Naive B cell (primary cell): ENCODE data around the gene FAM169A. TPM values are rescaled to one million over a fixed set of nuclear protein-coding genes. Genes with fewer than 3 reads are reported as not detected.
"Not testable (repeated sequence)": the region's sequence is repeated elsewhere in the genome, so short reads cannot be mapped to it uniquely, and the experiment has no call there.

Source experiments
- ATAC-seq, 2 donors: fragments of 150-1000 bp; cut with Tn5 transposase; 2 replicates each; pipeline ENCODE4 v1.10.0; 2021; ENCODE audit warnings: low read depth in 2 of 2, mild to moderate bottlenecking in 2 of 2, moderate library complexity in 2 of 2
- DNase-seq: peaks from one replicate; pipeline ENCODE4 v3.0.0; 2022
- H3K27ac Mint-ChIP-seq, 6 donors: one replicate each; pipeline ENCODE4 v1.8.0; 2020 to 2022; ENCODE audit warnings: mild to moderate bottlenecking in 6 of 6, mixed read lengths in 6 of 6, moderate library complexity in 5 of 6, inconsistent platforms in 2 of 6
- H3K27me3 Mint-ChIP-seq, 3 donors: one replicate each; pipeline ENCODE4 v1.8.0; 2021 to 2022; ENCODE audit warnings: mixed read lengths in 3 of 3, mild to moderate bottlenecking in 1 of 3
- H3K36me3 Mint-ChIP-seq, 2 donors: one replicate each; pipeline ENCODE4 v1.8.0; 2020 to 2022; ENCODE audit warnings: mixed read lengths in 2 of 2, inconsistent platforms in 1 of 2, mild to moderate bottlenecking in 1 of 2
- H3K4me1 Mint-ChIP-seq, 3 donors: one replicate each; pipeline ENCODE4 v1.8.0; 2020 to 2022; ENCODE audit warnings: mixed read lengths in 3 of 3, inconsistent platforms in 1 of 3, mild to moderate bottlenecking in 1 of 3, moderate library complexity in 1 of 3
- H3K4me3 Mint-ChIP-seq, 8 donors: one replicate each; pipeline ENCODE4 v1.8.0; 2020 to 2022; ENCODE audit warnings: mild to moderate bottlenecking in 8 of 8, mixed read lengths in 8 of 8, moderate library complexity in 8 of 8, inconsistent platforms in 2 of 8
- H3K9me3 Mint-ChIP-seq, 7 donors: one replicate each; pipeline ENCODE4 v1.8.0; 2020 to 2022; ENCODE audit warnings: mixed read lengths in 7 of 7, mild to moderate bottlenecking in 5 of 7, inconsistent platforms in 2 of 7, moderate library complexity in 1 of 7
- polyA plus RNA-seq, 6 donors: library from polyadenylated mRNA; unstranded; fragments of 300-500 nt; fragmentation: Illumina TruSeq; gene quantifications; one replicate each; pipeline ENCODE4 v1.2.3, GENCODE V29; 2021; ENCODE audit warnings: low read depth in 6 of 6

Gene FAM169A
- 1 to 10 TPM; 3.0 to 9.2 (median 7.5) TPM for polyA plus RNA-seq

DNA sequence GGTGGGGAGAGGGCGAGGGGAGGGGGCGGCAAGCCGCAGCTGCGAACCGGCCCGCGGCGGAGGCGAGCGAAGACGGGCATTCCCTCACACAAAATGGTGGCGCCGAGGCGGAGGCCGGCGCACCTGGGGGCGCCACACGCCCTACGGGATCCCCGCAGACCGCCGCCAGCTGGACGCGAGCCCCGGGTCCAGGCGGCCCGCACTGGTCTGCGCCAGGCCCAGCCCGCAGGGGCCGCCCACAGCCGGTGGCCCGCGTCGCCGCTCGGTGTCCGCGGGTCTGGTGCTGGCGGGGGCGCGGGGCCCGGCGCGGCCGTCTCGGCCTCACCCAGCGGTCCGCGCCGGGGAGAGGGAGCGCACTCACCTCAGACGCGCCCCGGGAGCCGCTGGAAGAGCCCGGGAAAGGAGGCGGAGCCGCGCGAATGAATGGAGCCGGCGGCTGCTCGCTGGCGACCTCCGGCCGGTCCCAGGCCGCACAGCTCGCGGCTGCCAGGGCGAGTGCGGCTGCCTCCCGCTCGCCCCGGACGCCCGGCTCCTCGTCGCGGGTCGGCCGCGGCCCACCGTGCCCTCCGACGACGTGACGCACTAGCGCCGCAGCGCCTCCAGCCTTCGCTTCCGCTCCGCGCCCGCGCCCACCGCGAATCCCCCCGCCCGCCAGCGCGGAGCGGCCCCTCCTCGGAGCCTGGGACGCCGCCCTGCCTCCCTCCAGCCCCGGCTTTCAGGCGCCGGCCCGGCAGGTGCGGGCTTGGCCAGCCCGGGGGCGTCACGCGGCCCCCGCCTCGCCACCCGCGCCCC is at the start of gene FAM169A:
TSS of gene FAM169A (minus strand) at position 584 of the 792 bp plus-strand sequence. CDS start 24,711 bp downstream, outside the sequence.
- Mint-ChIP-seq H3K4me3 (peak within 1 kb of the TSS; percentile 89 to 98 (median 92)), H3K36me3 (peaks cover 0 to 4% of the 10 kb centered on the region in 2 donors), H3K9me3 (no peaks in the 10 kb centered on the region), H3K27me3 (peaks cover 0 to 18% (median 7%) of the 10 kb centered on the region in 3 donors), H3K4me1 (peaks cover 21 to 40% (median 32%) of the 10 kb centered on the region in 3 donors), H3K27ac (peak within 1 kb of the TSS; percentile 90 to 96 (median 93))
- peak; percentile 74 to 75 for ATAC-seq
- peak; percentile 63 for DNase-seq

DNA sequence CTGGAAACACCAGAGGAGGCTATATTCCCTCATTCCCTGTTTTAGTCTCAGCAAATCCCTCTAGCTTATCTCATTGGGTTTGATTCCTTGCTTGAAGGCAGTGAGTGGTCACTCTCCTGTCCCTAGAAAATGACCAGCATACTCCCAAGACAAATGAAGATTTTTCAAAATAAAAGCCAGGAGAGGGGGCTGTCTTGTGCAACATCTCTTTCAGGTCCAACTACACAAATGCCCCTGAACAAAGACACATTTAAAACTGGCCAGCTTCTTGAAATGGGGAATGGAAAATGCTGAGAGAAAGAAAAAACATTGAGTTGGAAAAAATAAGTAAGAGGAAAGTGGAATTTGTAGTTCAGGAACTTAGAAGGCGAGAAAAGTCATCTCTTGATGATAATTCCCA is 49.3 kb upstream of the FAM169A start:
- H3K4me3 Mint-ChIP-seq = no peak overlapping the region
- peaks cover under 1 to 3% of the 10 kb centered on the region in 2 donors for H3K36me3 Mint-ChIP-seq
- peaks cover 0 to 13% (median 2%) of the 10 kb centered on the region in 7 donors for H3K9me3 Mint-ChIP-seq
- peak overlapping the region in 1 of 6 donors; percentile 45 for H3K27ac Mint-ChIP-seq
- ATAC-seq (no peak), DNase-seq (no peak)
- H3K27me3 Mint-ChIP-seq = peaks cover 27 to 51% (median 30%) of the 10 kb centered on the region in 3 donors
- no peaks in the 10 kb centered on the region for H3K4me1 Mint-ChIP-seq

GRCh38 chr5:74911421-74911820 is 45.2 kb upstream of the FAM169A start:
- Mint-ChIP-seq H3K9me3 (peaks cover 5 to 21% (median 6%) of the 10 kb centered on the region in 7 donors), H3K27me3 (peaks cover 22 to 62% (median 43%) of the 10 kb centered on the region in 3 donors)
- not testable (repeated sequence) for H3K4me1 Mint-ChIP-seq, ATAC-seq, H3K27ac Mint-ChIP-seq, H3K4me3 Mint-ChIP-seq, H3K36me3 Mint-ChIP-seq, DNase-seq

- not testable (repeated sequence) for DNase-seq, ATAC-seq, H3K27ac Mint-ChIP-seq, H3K36me3 Mint-ChIP-seq, H3K4me3 Mint-ChIP-seq, H3K4me1 Mint-ChIP-seq
- H3K27me3 Mint-ChIP-seq = peaks cover 15 to 50% (median 42%) of the 10 kb centered on the region in 3 donors
- H3K9me3 Mint-ChIP-seq = peaks cover 6 to 21% (median 10%) of the 10 kb centered on the region in 7 donors
These were observed 43.7 kb upstream of the FAM169A start for GRCh38 chr5:74909888-74910287.

DNA sequence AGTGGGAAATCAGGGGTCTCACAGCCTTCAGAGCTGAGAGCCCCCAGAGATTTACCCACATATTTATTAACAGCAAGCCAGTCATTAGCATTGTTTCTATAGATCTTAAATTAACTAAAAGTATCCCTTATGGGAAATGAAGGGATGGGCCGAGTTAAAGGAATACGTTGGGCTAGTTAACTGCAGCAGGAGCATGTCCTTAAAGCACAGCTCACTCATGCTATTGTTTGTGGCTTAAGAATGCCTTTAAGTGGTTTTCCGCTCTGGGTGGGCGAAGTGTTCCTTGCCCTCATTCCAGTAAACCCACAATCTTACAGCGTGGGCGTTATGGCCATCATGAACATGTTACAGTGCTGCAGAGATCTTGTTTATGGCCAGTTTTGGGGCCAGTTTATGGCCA is 42.0 kb upstream of the FAM169A start:
- not testable (repeated sequence) for H3K27ac Mint-ChIP-seq, ATAC-seq, DNase-seq, H3K36me3 Mint-ChIP-seq, H3K4me1 Mint-ChIP-seq
- Mint-ChIP-seq H3K9me3 (peaks cover 6 to 21% (median 10%) of the 10 kb centered on the region in 7 donors), H3K4me3 (peak overlapping the region in 1 of 8 donors; percentile 47), H3K27me3 (peaks cover 16 to 39% (median 28%) of the 10 kb centered on the region in 3 donors)

GRCh38 chr5:74904713-74905112 is 38.5 kb upstream of the FAM169A start:
- not testable (repeated sequence) for H3K4me1 Mint-ChIP-seq, H3K9me3 Mint-ChIP-seq, H3K27ac Mint-ChIP-seq, ATAC-seq, DNase-seq, H3K36me3 Mint-ChIP-seq, H3K4me3 Mint-ChIP-seq
- H3K27me3 Mint-ChIP-seq = peaks cover 10 to 24% (median 12%) of the 10 kb centered on the region in 3 donors

- Mint-ChIP-seq H3K9me3 (peaks cover 0 to 7% (median 0%) of the 10 kb centered on the region in 7 donors), H3K36me3 (no peaks in the 10 kb centered on the region), H3K4me1 (no peaks in the 10 kb centered on the region), H3K4me3 (no peak overlapping the region), H3K27me3 (peaks cover 0 to 11% (median 10%) of the 10 kb centered on the region in 3 donors), H3K27ac (no peak overlapping the region)
- ATAC-seq (peak; percentile 66 to 70), DNase-seq (peak; percentile 17)
These were observed 37.1 kb upstream of the FAM169A start for GRCh38 chr5:74903165-74903787.

- Mint-ChIP-seq H3K4me3 (no peak overlapping the region), H3K4me1 (no peaks in the 10 kb centered on the region), H3K36me3 (peaks cover 5 to 6% of the 10 kb centered on the region in 2 donors)
These were observed 30.9 kb upstream of the FAM169A start for GRCh38 chr5:74897049-74897448.

GRCh38 chr5:74895906-74896305 is 29.7 kb upstream of the FAM169A start:
- Mint-ChIP-seq H3K27ac (no peak overlapping the region), H3K36me3 (peaks cover 5 to 6% of the 10 kb centered on the region in 2 donors), H3K9me3 (peaks cover 2 to 12% (median 6%) of the 10 kb centered on the region in 7 donors), H3K27me3 (peaks cover 8 to 19% (median 16%) of the 10 kb centered on the region in 3 donors), H3K4me3 (no peak overlapping the region), H3K4me1 (no peaks in the 10 kb centered on the region)
- ATAC-seq (no peak), DNase-seq (no peak)

More at GRCh38 chr5:74897049-74897448, 30.9 kb upstream of the FAM169A start:
- peaks cover 2 to 12% (median 6%) of the 10 kb centered on the region in 7 donors for H3K9me3 Mint-ChIP-seq
- DNase-seq (no peak), ATAC-seq (no peak)
- no peak overlapping the region for H3K27ac Mint-ChIP-seq
- peaks cover 8 to 19% (median 16%) of the 10 kb centered on the region in 3 donors for H3K27me3 Mint-ChIP-seq

DNA sequence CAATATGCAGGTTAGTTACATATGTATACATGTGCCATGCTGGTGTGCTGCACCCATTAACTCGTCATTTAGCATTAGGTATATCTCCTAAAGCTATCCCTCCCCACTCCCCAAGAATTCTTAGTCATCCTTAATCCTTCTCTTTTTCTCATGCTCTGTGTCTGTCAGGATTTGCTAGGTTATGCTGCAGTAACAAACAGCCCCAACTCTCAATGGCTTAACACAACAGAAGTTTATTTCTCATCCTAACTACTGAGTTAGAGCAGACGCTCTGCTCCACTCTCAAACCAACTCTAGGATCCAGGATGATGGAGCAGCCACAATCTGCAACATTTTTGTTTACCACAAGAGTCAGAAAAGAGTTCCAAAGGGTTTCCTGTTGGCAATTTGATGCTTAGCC is 28.2 kb upstream of the FAM169A start:
- peaks cover 8 to 23% (median 20%) of the 10 kb centered on the region in 3 donors for H3K27me3 Mint-ChIP-seq
- H3K27ac Mint-ChIP-seq = no peak overlapping the region
- no peaks in the 10 kb centered on the region for H3K4me1 Mint-ChIP-seq
- DNase-seq = no peak
- H3K4me3 Mint-ChIP-seq = no peak overlapping the region
- H3K9me3 Mint-ChIP-seq = peaks cover 2 to 12% (median 6%) of the 10 kb centered on the region in 7 donors
- peaks cover 5 to 6% of the 10 kb centered on the region in 2 donors for H3K36me3 Mint-ChIP-seq
- no peak for ATAC-seq

DNA sequence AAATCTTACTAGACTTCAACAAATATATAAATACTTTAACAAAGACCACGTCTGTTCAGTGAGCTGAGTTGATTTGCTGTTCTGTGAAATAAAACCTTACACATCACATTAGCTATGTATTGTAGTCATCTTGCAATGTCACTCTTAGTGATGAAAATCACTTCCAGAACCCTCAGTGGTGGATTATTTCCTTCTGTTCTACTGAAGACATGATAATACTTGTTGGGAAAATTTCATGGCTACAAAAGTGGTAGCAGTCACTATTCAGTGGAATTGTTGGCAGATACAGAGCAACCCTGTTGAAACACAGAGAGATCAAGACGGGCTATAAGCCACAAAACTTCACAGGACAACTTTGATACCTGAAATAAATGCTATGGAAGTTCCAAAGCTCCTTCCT is 26.7 kb upstream of the FAM169A start:
- Mint-ChIP-seq H3K27me3 (peaks cover 8 to 28% (median 27%) of the 10 kb centered on the region in 3 donors), H3K36me3 (peaks cover 5 to 6% of the 10 kb centered on the region in 2 donors), H3K27ac (no peak overlapping the region), H3K4me3 (no peak overlapping the region), H3K9me3 (peaks cover 2 to 12% (median 6%) of the 10 kb centered on the region in 7 donors), H3K4me1 (no peaks in the 10 kb centered on the region)
- DNase-seq (no peak), ATAC-seq (no peak)

- Mint-ChIP-seq H3K36me3 (peaks cover 2 to 3% of the 10 kb centered on the region in 2 donors), H3K4me3 (no peak overlapping the region), H3K27me3 (peaks cover 4 to 13% (median 12%) of the 10 kb centered on the region in 3 donors), H3K27ac (no peak overlapping the region), H3K9me3 (peaks cover under 1 to 4% (median 3%) of the 10 kb centered on the region in 7 donors), H3K4me1 (no peaks in the 10 kb centered on the region)
- ATAC-seq (no peak), DNase-seq (no peak)
These were observed 23.4 kb upstream of the FAM169A start for GRCh38 chr5:74889523-74890105.

- H3K9me3 Mint-ChIP-seq = no peaks in the 10 kb centered on the region
- H3K4me3 Mint-ChIP-seq = no peak overlapping the region
- no peaks in the 10 kb centered on the region for H3K36me3 Mint-ChIP-seq
- peak overlapping the region in 2 of 6 donors; percentile 6 to 28 for H3K27ac Mint-ChIP-seq
- no peak for DNase-seq
- peaks cover 0 to 12% (median 9%) of the 10 kb centered on the region in 3 donors for H3K27me3 Mint-ChIP-seq
- no peak for ATAC-seq
- no peaks in the 10 kb centered on the region for H3K4me1 Mint-ChIP-seq
These were observed 21.9 kb upstream of the FAM169A start for GRCh38 chr5:74888117-74888516.
